Astrocyte (in vitro differentiated cells and primary cell): ENCODE data around the gene ZNF189. TPM values are rescaled to one million over a fixed set of nuclear protein-coding genes. Genes with fewer than 3 reads are reported as not detected.

ENCODE experiments used
- DNase-seq: peaks from one replicate; pipeline ENCODE4 v3.0.0-alpha.2; 2010; ENCODE audit warnings: low read depth
- FAIRE-seq: peaks from 2 replicates; lab custom pipeline; 2011; peaks lifted over from hg19 to GRCh38; lab: Jason Lieb, UNC
- H2AFZ ChIP-seq: 2 replicates; pipeline ENCODE4 v1.6.0; 2012; ENCODE audit warnings: low read depth, low read length, inconsistent platforms
- H3K27ac ChIP-seq: 2 replicates; pipeline ENCODE4 v1.5.1; 2011; ENCODE audit warnings: low read depth, low read length, inconsistent platforms
- H3K27me3 ChIP-seq: 2 replicates; pipeline ENCODE4 v1.6.0; 2011; ENCODE audit warnings: low read length, inconsistent platforms; ENCODE audit not compliant: insufficient read depth
- H3K36me3 ChIP-seq: 2 replicates; pipeline ENCODE4 v1.5.1; 2011; ENCODE audit warnings: low read length, inconsistent platforms; ENCODE audit not compliant: insufficient read depth
- H3K4me1 ChIP-seq: 2 replicates; pipeline ENCODE4 v1.5.1; 2011; ENCODE audit warnings: low read length, inconsistent platforms; ENCODE audit not compliant: insufficient read depth
- H3K4me2 ChIP-seq: 2 replicates; pipeline ENCODE4 v1.6.0; 2012; ENCODE audit warnings: low read length, inconsistent platforms
- H3K4me3 ChIP-seq: 2 replicates; pipeline ENCODE4 v1.5.1; 2011; ENCODE audit warnings: low read depth, mild to moderate bottlenecking, low read length, inconsistent platforms; ENCODE audit not compliant: insufficient read depth
- H3K79me2 ChIP-seq: 2 replicates; pipeline ENCODE4 v1.6.0; 2012; ENCODE audit warnings: mild to moderate bottlenecking, low read length, inconsistent platforms; ENCODE audit not compliant: insufficient read depth
- H3K9ac ChIP-seq: 2 replicates; pipeline ENCODE4 v1.6.0; 2012; ENCODE audit warnings: mild to moderate bottlenecking, low read length, inconsistent platforms
- H3K9me3 ChIP-seq: 2 replicates; pipeline ENCODE4 v1.5.1; 2012; ENCODE audit warnings: low read depth, mild to moderate bottlenecking, low read length, inconsistent platforms; ENCODE audit not compliant: insufficient read depth
- H4K20me1 ChIP-seq: 2 replicates; pipeline ENCODE4 v1.6.0; 2012; ENCODE audit warnings: low read length, inconsistent platforms; ENCODE audit not compliant: insufficient read depth
- H3K27ac Mint-ChIP-seq: one replicate; pipeline ENCODE4 v1.8.0; 2021; ENCODE audit warnings: mild to moderate bottlenecking, mixed read lengths; ENCODE audit not compliant: unreplicated experiment
- H3K27me3 Mint-ChIP-seq: one replicate; pipeline ENCODE4 v1.8.0; 2021; ENCODE audit warnings: low read depth, mixed read lengths; ENCODE audit not compliant: unreplicated experiment
- H3K36me3 Mint-ChIP-seq: one replicate; pipeline ENCODE4 v1.8.0; 2021; ENCODE audit warnings: low read depth, mixed read lengths; ENCODE audit not compliant: unreplicated experiment
- H3K4me1 Mint-ChIP-seq: one replicate; pipeline ENCODE4 v1.8.0; 2021; ENCODE audit warnings: low read depth, mixed read lengths; ENCODE audit not compliant: unreplicated experiment
- H3K4me3 Mint-ChIP-seq: one replicate; pipeline ENCODE4 v1.8.0; 2021; ENCODE audit warnings: mild to moderate bottlenecking, moderate library complexity, mixed read lengths; ENCODE audit not compliant: unreplicated experiment
- H3K9me3 Mint-ChIP-seq: one replicate; pipeline ENCODE4 v1.8.0; 2021; ENCODE audit warnings: mild to moderate bottlenecking, mixed read lengths; ENCODE audit not compliant: unreplicated experiment
- CTCF ChIP-seq: IDR thresholded peaks from 2 replicates; pipeline ENCODE4 v1.5.1; 2011; ENCODE audit warnings: low read depth, mild to moderate bottlenecking, inconsistent platforms, low read length, moderate library complexity; ENCODE audit not compliant: insufficient read depth
- EZH2 ChIP-seq: IDR thresholded peaks from 2 replicates; pipeline ENCODE4 v1.6.1; 2012; ENCODE audit warnings: mild to moderate bottlenecking, low read length, inconsistent platforms; ENCODE audit not compliant: insufficient read depth
- total RNA-seq: library from RNA; stranded (reverse); gene quantifications from 2 replicates; pipeline ENCODE4 v1.2.1, GENCODE V29; 2021

ZNF189 gene
- total RNA-seq, 1 donor from 2014 or later = 16.8 TPM

DNA sequence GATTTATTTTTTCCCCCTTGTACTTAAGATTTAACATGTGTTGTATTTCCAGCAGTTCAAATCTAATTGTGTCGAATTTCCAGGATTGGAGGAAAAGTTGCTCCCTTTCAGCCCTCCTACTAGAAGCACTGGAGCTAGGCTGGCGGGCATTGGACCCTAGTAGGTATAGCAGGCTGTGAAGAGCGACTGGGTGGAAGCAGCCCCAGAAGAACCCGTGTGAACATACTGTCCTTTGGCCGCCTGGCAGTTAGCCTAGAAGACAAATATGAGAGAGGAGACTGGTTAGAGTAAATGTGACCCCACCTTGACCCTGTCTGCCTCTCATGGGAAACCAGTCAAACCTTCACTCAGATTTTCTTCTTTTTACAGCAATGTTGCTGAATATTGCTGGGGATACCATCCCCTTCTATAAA lies 23.0 kb downstream of the ZNF189 start:
- Histone ChIP-seq H3K79me2 (no peaks in the 10 kb centered on the region), H3K4me1 (no peaks in the 10 kb centered on the region), H3K9me3 (no peaks in the 10 kb centered on the region), H3K9ac (no peak overlapping the region), H3K4me2 (no peak overlapping the region), H3K4me3 (no peak overlapping the region), H2AFZ (no peak overlapping the region), H3K36me3 (no peaks in the 10 kb centered on the region), H4K20me1 (no peaks in the 10 kb centered on the region), H3K27me3 (no peaks in the 10 kb centered on the region), H3K27ac (no peak overlapping the region)
- Mint-ChIP-seq H3K27me3 (no peaks in the 10 kb centered on the region), H3K27ac (no peak overlapping the region), H3K36me3 (peaks cover under 1% of the 10 kb centered on the region), H3K9me3 (no peaks in the 10 kb centered on the region), H3K4me1 (peaks cover 4% of the 10 kb centered on the region), H3K4me3 (no peak overlapping the region)
- DNase-seq (no peak), FAIRE-seq (no peak)
- TF ChIP-seq EZH2 = no peak
- no peak for TF ChIP-seq CTCF

- no peak overlapping the region for H3K27ac Mint-ChIP-seq
- no peak overlapping the region for H3K4me3 ChIP-seq
- H3K9me3 Mint-ChIP-seq = no peaks in the 10 kb centered on the region
- H3K27ac ChIP-seq = no peak overlapping the region
- no peaks in the 10 kb centered on the region for H4K20me1 ChIP-seq
- no peaks in the 10 kb centered on the region for H3K36me3 Mint-ChIP-seq
- no peak overlapping the region for H2AFZ ChIP-seq
- H3K9me3 ChIP-seq = no peaks in the 10 kb centered on the region
- H3K9ac ChIP-seq = no peak overlapping the region
- no peaks in the 10 kb centered on the region for H3K79me2 ChIP-seq
- TF ChIP-seq EZH2 (no peak), CTCF (no peak)
- no peak overlapping the region for H3K4me3 Mint-ChIP-seq
- H3K27me3 ChIP-seq = no peaks in the 10 kb centered on the region
- H3K4me1 ChIP-seq = no peaks in the 10 kb centered on the region
- DNase-seq (no peak), FAIRE-seq (no peak)
- no peaks in the 10 kb centered on the region for H3K36me3 ChIP-seq
- H3K4me1 Mint-ChIP-seq = no peaks in the 10 kb centered on the region
- no peak overlapping the region for H3K4me2 ChIP-seq
- peaks cover 14% of the 10 kb centered on the region for H3K27me3 Mint-ChIP-seq
Measured at GRCh38 chr9:101427358-101427757, 28.7 kb downstream of the ZNF189 start.

- Mint-ChIP-seq H3K36me3 (no peaks in the 10 kb centered on the region), H3K27ac (no peak overlapping the region), H3K4me1 (no peaks in the 10 kb centered on the region), H3K9me3 (no peaks in the 10 kb centered on the region), H3K27me3 (peaks cover 14% of the 10 kb centered on the region), H3K4me3 (no peak overlapping the region)
- H3K4me1 ChIP-seq = no peaks in the 10 kb centered on the region
- H3K4me3 ChIP-seq = no peak overlapping the region
- FAIRE-seq = no peak
- DNase-seq = no peak
- no peak overlapping the region for H3K27ac ChIP-seq
- H2AFZ ChIP-seq = no peak overlapping the region
- no peaks in the 10 kb centered on the region for H3K27me3 ChIP-seq
- no peaks in the 10 kb centered on the region for H3K36me3 ChIP-seq
- TF ChIP-seq CTCF (no peak), EZH2 (no peak)
- H3K9me3 ChIP-seq = no peaks in the 10 kb centered on the region
- H3K9ac ChIP-seq = no peak overlapping the region
- no peak overlapping the region for H3K4me2 ChIP-seq
- no peaks in the 10 kb centered on the region for H3K79me2 ChIP-seq
- H4K20me1 ChIP-seq = no peaks in the 10 kb centered on the region
Measured at GRCh38 chr9:101427957-101428655, 29.5 kb downstream of the ZNF189 start.
